ENCODE measurements around the gene TEX26.

TEX26 gene

DNA sequence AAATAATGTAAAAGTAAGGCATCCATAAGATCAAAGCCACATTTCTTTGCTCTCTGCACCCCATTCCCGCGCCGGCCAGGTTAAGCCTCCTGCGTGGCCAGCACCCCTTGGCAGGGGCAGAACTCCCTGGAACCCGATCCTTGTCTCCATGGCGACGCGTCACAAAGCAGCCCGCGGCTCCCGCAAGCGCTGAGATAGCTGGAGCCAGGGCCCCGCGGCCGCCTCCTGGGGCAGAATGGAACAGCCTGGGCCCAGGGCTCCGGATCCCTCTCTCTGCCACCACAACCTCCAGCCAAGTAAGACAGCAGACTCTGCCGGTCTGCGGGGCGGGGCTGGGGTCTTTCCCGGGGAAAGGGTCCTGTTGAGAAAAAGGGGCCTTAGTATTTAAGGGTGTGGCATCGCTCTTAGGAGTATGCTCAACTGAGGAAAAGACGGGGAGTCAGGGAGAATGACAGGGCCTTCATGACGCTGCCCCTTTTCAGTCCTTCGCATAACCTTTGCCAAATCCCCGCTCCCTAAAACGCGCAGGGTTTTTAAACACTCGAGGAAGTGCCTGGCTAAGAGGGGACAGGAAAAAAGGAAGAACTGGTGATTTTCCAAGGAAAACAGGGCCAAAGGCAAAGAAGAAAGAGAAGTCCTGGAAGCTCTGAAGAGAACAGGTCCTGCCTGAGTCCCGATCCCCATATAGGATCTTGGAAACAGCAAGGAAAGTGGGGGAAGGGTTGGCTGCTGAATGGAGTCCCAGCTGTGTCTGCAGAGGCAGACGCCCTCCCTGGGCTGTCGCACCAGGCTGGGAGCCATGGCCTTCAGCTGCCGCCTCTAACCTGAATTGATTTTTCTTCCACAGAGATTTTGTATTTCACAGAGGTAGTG, at the start of gene TEX26:
Gene TEX26, plus strand, starts transcription at position 176 of the 873 bp plus-strand sequence. Its CDS starts 60 bp downstream, at position 236.
- DNase-seq, result no peak

- DNase-seq, result no peak
Observed at GRCh38 chr13:30882996-30883766, 49.3 kb upstream of the TEX26 start.

DNA sequence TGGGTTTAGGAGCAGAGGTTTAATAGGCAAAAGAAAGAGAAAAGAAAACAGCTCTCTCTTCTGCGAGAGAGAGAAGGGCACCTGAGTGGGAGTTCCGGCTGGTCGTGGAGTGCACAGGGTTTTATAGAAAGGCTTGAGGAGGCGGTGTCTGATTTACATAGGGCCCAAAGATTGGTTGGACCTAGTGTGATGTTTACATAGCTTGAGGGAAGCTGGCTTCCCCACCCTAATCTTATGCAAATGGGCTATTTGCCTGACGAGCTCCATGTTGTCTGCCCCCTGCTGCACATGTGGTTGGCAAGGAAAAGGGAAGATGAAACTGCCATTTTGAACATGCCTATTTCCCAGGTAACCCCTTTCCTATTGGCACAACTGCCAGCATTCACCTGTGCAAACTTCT, 47.9 kb upstream of the TEX26 start:
- no peak for DNase-seq

DNA sequence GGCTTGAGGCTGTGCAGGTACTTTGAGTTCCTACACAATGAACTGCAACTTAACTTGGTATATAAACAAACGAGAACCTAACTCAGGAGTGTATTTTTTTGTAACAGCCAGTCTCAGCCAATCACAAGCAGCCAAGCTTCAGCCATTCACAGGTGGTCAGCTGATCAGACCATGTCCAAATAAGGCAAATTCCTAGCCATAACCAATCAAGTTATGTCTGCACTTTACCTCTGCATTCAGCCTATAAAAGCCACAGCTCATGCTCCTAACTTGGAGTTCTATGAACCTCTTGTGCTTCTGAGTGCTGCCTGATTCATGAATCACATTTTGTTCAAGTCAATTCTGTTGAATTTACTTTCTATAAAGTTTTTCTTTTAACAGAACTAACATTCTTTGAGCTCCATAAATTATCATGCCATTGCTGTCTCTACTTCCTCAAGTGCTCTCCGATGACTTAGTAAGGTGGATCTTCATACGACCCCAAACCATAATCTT, 43.2 kb upstream of the TEX26 start:
- no peak for DNase-seq

GRCh38 chr13:30892966-30893365, 39.5 kb upstream of the TEX26 start:
- DNase-seq, result no peak

GRCh38 chr13:30895773-30896172, 36.7 kb upstream of the TEX26 start:
- no peak for DNase-seq

DNA sequence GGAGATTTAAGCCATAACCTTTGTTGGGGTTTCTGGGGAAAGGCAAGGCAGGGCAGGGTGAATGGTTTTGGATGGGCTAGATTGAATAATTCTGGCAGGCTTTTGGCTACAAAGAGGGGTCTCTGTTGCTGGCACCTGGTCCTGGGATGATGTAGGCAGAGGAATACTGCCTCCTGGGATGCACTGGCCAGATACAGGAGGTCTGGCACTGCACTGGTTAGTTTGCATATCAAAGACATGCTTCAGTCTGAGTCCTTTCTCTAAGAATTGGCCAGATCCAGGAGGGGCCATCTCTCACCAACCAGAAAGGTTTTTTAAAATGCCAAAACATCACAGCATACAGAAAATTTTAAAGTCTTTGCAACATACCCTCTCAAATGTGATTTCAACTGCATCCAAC, 34.4 kb upstream of the TEX26 start:
- DNase-seq, result no peak

DNA sequence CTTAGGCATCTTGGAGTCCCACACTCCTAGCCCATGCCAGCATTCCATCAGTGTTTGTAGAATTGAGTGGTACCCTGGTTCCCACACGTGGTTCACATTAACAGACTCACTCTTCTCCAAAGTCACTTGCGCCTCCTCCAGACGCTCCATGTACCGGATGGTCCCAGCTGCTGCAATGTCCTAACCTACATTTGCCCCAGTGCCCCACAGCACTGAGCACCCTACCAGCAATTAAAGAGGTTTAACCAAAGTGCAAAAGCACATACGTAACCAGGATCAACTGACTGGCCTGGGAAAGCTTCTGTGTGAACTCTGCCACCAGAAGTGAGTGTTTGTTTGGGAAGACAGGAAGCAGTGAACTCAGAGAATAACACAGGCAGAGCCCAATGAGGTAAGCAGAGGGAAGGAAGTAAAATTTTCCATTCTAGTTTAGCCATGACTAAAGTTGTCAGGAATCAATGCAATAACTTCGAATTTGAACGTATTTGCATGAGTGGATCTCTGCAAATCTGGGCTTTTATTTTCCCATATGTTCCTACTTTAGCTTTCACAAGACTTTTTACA, 33.7 kb upstream of the TEX26 start:
- no peak for DNase-seq

DNA sequence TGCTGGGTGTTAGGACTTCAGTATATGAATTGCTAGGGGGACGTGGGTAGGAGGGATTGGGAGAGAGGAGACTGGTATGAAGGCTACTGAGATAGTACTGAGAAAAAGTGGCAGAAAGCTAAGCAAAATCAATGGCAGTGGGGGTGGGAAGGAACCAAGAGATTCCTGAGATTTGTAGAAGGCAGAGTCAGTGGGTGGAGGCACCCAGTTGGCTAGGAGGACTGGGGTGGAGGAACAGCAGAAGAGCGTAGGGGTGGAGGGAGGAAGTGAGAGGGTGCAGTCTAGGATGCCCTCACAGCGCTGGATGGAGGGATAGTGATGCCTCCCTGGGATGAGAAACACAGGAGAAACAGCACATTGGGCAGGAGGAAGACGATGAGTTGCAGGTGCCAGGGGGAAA, 32.0 kb upstream of the TEX26 start:
- DNase-seq, result no peak

DNA sequence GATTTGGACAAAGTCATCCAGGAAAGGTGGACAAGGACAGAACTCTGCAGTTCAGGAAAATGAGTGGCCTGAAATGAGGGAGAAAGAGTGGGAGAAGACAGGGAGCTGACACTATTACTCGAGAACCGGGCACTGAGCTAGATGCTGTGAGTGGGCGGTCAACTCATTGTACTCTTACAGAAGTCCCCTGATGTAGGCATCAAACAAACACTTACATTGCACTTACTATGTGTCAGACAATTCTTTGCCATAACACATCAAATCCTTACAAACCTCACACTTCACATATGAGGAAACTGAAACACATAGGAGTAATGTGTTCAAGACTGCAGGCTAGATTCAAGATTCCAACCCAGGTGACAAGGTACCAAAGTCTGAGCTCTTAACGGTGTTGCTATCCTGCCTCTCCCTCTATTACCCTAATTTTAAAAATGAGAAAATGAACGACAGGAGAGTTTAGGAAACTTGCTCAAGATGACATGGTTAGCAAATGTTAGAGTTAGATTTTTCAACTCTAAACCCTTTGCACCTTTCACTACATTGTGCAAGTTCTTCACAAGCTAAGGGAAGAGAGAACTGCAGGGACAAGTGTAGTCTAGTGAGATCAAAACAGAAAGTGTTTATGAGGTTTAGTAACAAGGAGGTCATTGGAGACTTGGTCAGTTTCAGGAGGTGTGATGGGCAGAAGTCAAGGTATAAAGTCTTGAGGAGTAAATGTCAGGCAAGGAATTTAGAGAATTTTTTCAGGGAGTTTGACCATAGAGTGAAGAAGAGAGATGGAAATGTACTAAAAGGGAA, 31.3 kb upstream of the TEX26 start:
- no peak for DNase-seq

- no peak for DNase-seq
Observed at GRCh38 chr13:30904043-30904442, 28.4 kb upstream of the TEX26 start.

- no peak for DNase-seq
Observed at GRCh38 chr13:30905932-30906383, 26.5 kb upstream of the TEX26 start, which contains the start of gene MEDAG. TSS of gene MEDAG (plus strand) at chr13:30906271. CDS start at chr13:30906516, 245 bp downstream.

GRCh38 chr13:30906411-30907051, 25.9 kb upstream of the TEX26 start:
- no peak for DNase-seq

- DNase-seq, result no peak
Observed at GRCh38 chr13:30907121-30907861, 25.2 kb upstream of the TEX26 start.

DNA sequence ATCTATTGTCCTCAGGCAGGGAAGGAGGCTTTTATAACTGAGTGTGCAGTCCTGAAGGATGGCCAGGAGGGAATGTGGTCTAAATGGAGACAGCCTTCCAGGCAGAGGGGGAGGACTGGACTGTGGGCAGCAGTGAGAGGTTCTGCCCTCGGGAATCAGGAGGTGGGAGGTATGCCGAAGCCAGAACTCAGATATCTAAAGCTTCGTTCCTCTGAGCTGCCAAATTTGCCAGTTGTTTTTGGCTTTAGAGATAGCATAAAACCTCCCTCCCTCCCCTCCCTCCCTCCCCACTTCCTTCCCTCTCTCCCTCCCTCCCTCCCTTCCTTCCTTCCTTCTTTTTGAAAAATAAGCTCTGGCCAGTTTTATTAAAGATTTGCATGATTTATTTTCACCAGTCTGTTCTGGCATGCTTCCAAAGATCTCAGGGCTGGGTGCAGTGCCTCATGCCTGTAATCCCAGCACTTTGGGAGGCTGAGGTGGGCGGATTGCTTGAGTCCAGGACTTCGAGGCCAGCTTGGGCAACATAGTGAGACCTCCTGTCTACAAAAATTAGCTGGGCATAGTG, 24.0 kb upstream of the TEX26 start:
- DNase-seq, result no peak

DNA sequence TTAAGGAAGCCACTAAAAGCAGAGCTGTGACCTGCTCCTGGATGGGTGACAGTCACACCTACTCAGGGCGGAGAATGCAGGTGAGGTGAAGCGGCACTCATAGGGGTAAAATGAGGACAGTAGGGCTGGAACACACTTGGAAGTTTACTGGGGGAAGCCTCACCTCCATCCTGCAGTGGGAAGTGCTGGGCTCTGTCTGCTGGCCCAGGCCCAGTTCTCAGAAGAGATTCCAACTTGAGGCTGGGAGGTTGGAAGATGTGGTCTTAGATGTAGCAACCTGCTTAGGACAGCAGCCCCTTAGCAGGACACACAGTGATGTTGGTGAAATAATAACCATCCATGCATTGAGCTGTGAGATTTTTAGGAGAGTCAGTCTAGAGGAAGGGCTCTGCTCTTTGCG, 21.8 kb upstream of the TEX26 start:
- DNase-seq, result no peak

GRCh38 chr13:30915691-30916541, 16.5 kb upstream of the TEX26 start:
- no peak for DNase-seq

GRCh38 chr13:30916991-30917390, 15.5 kb upstream of the TEX26 start:
- DNase-seq, result no peak

DNA sequence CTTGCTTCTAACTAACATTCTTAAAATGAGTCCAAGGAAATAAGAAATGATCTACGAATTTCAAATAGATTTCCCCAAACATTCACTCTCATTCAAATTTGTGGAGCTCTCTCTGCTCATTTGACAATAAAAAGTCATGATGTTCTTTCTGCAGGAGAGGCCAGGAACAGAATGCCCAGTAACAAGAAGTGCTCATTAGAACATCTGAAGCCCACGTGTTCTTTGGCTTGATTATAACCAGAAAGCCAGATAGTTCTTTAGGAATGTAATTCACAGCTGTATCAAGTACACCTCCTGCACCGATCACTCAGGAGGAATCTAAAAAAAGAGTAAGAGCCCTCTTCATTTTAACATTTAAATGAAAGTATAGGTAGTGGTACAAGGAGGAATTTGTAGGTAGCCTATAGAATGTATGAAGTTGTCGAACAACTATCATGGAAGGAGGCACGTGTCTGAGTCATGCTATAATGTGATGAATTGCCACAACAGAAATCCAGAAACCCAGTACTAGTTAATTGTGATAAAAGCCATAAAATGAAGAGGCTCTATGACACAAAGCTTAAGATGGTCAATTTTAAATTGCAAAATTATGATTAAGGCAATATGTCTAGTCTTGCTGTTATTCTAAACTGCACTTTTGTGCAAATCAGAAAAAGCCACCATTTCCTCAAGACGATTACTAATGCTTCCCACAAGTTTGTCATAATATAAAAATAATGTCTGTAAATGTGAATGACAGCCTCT, 13.6 kb upstream of the TEX26 start:
- no peak for DNase-seq
